ENCODE data around the gene DPYD. TPM values are rescaled to one million over a fixed set of nuclear protein-coding genes. Genes with fewer than 3 reads are reported as not detected.

The DPYD gene
- total RNA-seq, 1 donor: 81.4 TPM

DNA sequence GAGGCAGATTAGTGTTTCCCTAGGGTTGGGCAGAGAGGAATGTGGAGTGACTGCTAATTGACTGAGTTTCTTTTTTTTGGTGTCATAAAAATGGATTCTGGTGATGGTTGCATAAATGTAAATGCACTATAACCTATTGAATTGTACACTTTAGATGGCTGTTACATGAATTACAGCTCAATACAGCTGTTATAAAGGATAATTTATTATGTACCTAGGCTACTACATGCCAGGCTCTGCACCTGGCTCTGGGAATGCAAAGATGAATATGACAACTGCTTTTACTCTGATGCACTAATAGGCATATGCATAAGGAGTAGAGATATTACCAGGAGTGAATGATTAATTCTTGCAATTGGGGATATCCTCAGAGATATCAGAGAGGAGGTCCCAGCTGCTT is 854.0 kb downstream of the DPYD start:
- Histone ChIP-seq H3K27me3 (ENCODE audit: insufficient read depth, low read length) (no peaks in the 10 kb centered on the region), H3K79me2 (ENCODE audit: insufficient read depth, low read length) (no peaks in the 10 kb centered on the region), H3K4me3 (ENCODE audit: insufficient read depth, low read length) (no peak overlapping the region), H4K20me1 (ENCODE audit: insufficient read depth, low read length) (no peaks in the 10 kb centered on the region), H3K4me2 (ENCODE audit: insufficient read depth, low read length) (no peak overlapping the region), H3K4me1 (ENCODE audit: insufficient read depth, low read length) (no peaks in the 10 kb centered on the region), H2AFZ (ENCODE audit: low read length) (no peak overlapping the region), H3K27ac (ENCODE audit: low read depth, low read length) (no peak overlapping the region), H3K36me3 (ENCODE audit: insufficient read depth, low read length) (no peaks in the 10 kb centered on the region), H3K9me3 (ENCODE audit: low read depth, low read length) (no peaks in the 10 kb centered on the region)
- no peak for TF ChIP-seq CTCF (IDR thresholded peaks at IDR 0.05; ENCODE audit: extremely low read depth, low read depth, low read length)
- no peak for DNase-seq (ENCODE audit: insufficient read length, low spot score, missing footprints)

DNA sequence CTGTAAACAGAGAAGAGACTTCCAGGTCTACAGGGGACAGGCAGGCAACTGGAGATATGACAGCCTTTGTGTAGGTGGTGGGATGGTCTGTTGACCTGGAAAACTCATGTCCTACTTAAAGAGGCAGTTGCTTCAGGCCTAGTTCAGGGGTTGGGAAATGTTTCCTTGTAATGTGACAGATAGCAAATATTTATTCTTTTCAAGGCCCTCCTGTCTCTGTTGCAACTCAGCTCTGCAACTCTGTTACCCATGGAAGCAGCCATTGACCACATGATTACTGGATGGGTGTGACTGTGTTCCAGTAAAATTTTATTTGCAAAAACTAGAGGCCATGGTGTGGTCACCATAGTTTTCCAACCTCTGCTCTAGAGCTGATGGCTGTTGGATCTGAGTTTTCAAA is 857.3 kb downstream of the DPYD start:
- Histone ChIP-seq H3K9me3 (ENCODE audit: low read depth, low read length) (peaks cover 3% of the 10 kb centered on the region), H4K20me1 (ENCODE audit: insufficient read depth, low read length) (no peaks in the 10 kb centered on the region), H3K4me1 (ENCODE audit: insufficient read depth, low read length) (no peaks in the 10 kb centered on the region), H3K27me3 (ENCODE audit: insufficient read depth, low read length) (no peaks in the 10 kb centered on the region), H3K4me2 (ENCODE audit: insufficient read depth, low read length) (no peak overlapping the region), H3K36me3 (ENCODE audit: insufficient read depth, low read length) (no peaks in the 10 kb centered on the region), H2AFZ (ENCODE audit: low read length) (no peak overlapping the region), H3K4me3 (ENCODE audit: insufficient read depth, low read length) (no peak overlapping the region), H3K27ac (ENCODE audit: low read depth, low read length) (no peak overlapping the region), H3K79me2 (ENCODE audit: insufficient read depth, low read length) (no peaks in the 10 kb centered on the region)
- no peak for DNase-seq (ENCODE audit: insufficient read length, low spot score, missing footprints)
- TF ChIP-seq CTCF (IDR thresholded peaks at IDR 0.05; ENCODE audit: extremely low read depth, low read depth, low read length): no peak

DNA sequence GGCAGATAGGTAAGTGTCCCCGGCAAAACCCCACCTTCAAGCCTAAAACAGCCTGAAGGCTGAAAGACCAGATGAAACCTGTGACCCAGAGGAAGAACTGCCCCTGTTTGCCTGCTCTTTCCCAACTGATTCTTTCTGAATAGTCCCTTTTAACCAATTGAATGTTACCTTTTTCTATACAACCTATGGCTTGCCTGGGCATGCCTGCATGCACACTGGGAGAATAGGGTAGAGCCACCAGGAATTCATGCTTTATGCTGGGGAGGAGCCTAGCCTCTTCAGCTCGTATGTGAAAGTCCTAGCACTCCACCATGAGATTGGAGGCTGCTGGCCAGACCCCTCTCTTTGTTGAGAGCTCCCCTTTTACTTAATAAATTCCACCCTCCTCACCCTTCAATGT is 859.2 kb downstream of the DPYD start:
- TF ChIP-seq CTCF (IDR thresholded peaks at IDR 0.05; ENCODE audit: extremely low read depth, low read depth, low read length): no peak
- Histone ChIP-seq H3K4me2 (ENCODE audit: insufficient read depth, low read length) (no peak overlapping the region), H3K27me3 (ENCODE audit: insufficient read depth, low read length) (no peaks in the 10 kb centered on the region), H3K4me1 (ENCODE audit: insufficient read depth, low read length) (no peaks in the 10 kb centered on the region), H3K27ac (ENCODE audit: low read depth, low read length) (no peak overlapping the region), H3K36me3 (ENCODE audit: insufficient read depth, low read length) (no peaks in the 10 kb centered on the region), H3K4me3 (ENCODE audit: insufficient read depth, low read length) (no peak overlapping the region), H3K9me3 (ENCODE audit: low read depth, low read length) (peaks cover 11% of the 10 kb centered on the region), H3K79me2 (ENCODE audit: insufficient read depth, low read length) (no peaks in the 10 kb centered on the region), H4K20me1 (ENCODE audit: insufficient read depth, low read length) (no peaks in the 10 kb centered on the region), H2AFZ (ENCODE audit: low read length) (no peak overlapping the region)
- DNase-seq (ENCODE audit: insufficient read length, low spot score, missing footprints): no peak

DNA sequence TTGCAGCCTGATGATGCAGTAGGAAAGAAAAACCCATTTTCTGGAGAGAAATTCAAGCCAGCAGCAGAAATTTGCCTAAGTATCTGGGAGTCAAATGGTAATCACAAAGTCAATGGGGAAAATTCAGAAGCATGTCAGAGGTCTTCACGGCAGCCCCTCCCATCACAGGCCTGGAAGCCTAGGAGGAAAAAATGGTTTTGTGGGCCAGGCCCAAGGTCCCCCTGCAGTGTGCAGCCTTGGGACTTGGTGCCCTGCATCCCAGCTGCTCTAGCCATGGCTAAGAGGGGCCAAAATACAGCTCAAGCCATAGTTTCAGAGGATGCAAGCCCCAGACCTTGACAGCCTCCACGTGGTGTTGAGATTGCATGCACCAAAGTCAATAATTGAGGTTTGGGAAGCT is 864.4 kb downstream of the DPYD start:
- no peak overlapping the region for H3K4me3 ChIP-seq (ENCODE audit: insufficient read depth, low read length)

More for the DNA sequence above, 864.4 kb downstream of the DPYD start:
- Histone ChIP-seq H4K20me1 (ENCODE audit: insufficient read depth, low read length) (no peaks in the 10 kb centered on the region), H3K4me1 (ENCODE audit: insufficient read depth, low read length) (no peaks in the 10 kb centered on the region), H3K36me3 (ENCODE audit: insufficient read depth, low read length) (no peaks in the 10 kb centered on the region), H3K27me3 (ENCODE audit: insufficient read depth, low read length) (no peaks in the 10 kb centered on the region), H3K79me2 (ENCODE audit: insufficient read depth, low read length) (no peaks in the 10 kb centered on the region), H3K27ac (ENCODE audit: low read depth, low read length) (no peak overlapping the region), H3K9me3 (ENCODE audit: low read depth, low read length) (peaks cover 14% of the 10 kb centered on the region), H3K4me2 (ENCODE audit: insufficient read depth, low read length) (no peak overlapping the region), H2AFZ (ENCODE audit: low read length) (no peak overlapping the region)
- no peak for TF ChIP-seq CTCF (IDR thresholded peaks at IDR 0.05; ENCODE audit: extremely low read depth, low read depth, low read length)
- DNase-seq (ENCODE audit: insufficient read length, low spot score, missing footprints): no peak
